Choroid plexus epithelial cell (primary cell): ENCODE measurements around the gene SKP2.

ENCODE experiments used
- DNase-seq: peaks from one replicate; pipeline ENCODE4 v3.0.0-alpha.2; 2010; ENCODE audit warnings: low read depth
- H3K4me3 ChIP-seq: 2 replicates; pipeline ENCODE4 v1.5.1; 2011; ENCODE audit warnings: low read depth, mild to moderate bottlenecking, control low read depth, low read length, moderate library complexity
- CTCF ChIP-seq: conservative IDR thresholded peaks from 2 replicates; pipeline ENCODE4 v1.5.1; 2011; ENCODE audit warnings: low read depth, mild to moderate bottlenecking, control low read depth, inconsistent platforms, low read length, moderate library complexity

SKP2 gene

GRCh38 chr5:36214436-36214835 lies 62.5 kb downstream of the SKP2 start:
- no peak for DNase-seq
- no peak for TF ChIP-seq CTCF
- H3K4me3 ChIP-seq = no peak overlapping the region

GRCh38 chr5:36215910-36216309 lies 64.0 kb downstream of the SKP2 start:
- H3K4me3 ChIP-seq = no peak overlapping the region
- TF ChIP-seq CTCF = no peak

GRCh38 chr5:36217567-36217966 lies 65.7 kb downstream of the SKP2 start:
- H3K4me3 ChIP-seq = no peak overlapping the region
- no peak for DNase-seq
- TF ChIP-seq CTCF = no peak

More at GRCh38 chr5:36215910-36216309, 64.0 kb downstream of the SKP2 start:
- peak; percentile 12 for DNase-seq

GRCh38 chr5:36217988-36218387 lies 66.1 kb downstream of the SKP2 start:
- no peak overlapping the region for H3K4me3 ChIP-seq
- no peak for DNase-seq
- no peak for TF ChIP-seq CTCF

- no peak for TF ChIP-seq CTCF
- DNase-seq = no peak
Observed at GRCh38 chr5:36222620-36223019, 70.7 kb downstream of the SKP2 start.

GRCh38 chr5:36227046-36227445 lies 75.1 kb downstream of the SKP2 start:
- no peak for TF ChIP-seq CTCF
- no peak overlapping the region for H3K4me3 ChIP-seq
- DNase-seq = no peak

More at GRCh38 chr5:36222620-36223019, 70.7 kb downstream of the SKP2 start:
- no peak overlapping the region for H3K4me3 ChIP-seq

- no peak for TF ChIP-seq CTCF
- no peak for DNase-seq
- no peak overlapping the region for H3K4me3 ChIP-seq
Observed at GRCh38 chr5:36228505-36228904, 76.6 kb downstream of the SKP2 start.
